ENCODE results near the gene LIN7A.

Gene LIN7A

DNA sequence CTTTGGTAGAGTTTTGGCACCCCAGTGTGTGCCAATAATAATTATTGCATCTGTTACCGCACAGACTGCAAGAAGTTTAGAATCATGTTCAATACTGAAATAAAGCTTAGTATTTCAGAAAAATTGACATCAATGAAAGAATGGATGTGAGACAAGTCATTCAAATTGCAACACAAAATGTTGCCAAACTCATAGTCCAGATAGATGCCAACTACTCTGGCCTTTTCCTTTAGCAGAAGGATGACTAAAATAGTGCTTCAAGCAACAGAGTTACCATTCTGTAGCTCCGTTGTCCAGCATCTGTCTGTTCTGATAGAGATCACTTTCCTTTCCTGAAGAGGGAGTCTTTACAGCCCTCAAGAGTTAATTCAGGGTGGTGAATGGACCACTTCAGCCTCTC lies 77.5 kb downstream of the LIN7A start:
- DNase-seq (ENCODE audit: low read depth) = no peak

DNA sequence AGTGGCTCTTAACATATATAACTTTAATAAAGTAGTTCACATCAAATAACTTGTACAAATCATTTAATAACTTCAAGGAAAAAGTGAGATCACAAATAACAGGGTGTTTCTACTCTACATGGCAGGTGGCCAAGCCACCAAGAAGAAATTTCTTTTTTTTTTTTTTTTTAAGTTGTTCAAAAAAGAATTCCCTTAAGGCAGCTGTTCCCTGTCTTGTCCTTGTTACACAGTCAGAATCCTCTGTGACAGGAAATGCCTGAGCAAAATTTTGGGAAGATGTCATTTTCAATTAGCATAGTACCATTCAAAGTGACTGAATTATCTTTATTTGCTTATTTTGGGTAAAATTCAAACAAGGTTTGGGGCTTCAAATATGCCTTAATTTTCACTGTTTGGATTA lies 79.4 kb downstream of the LIN7A start:
- no peak for DNase-seq (ENCODE audit: low read depth)

DNA sequence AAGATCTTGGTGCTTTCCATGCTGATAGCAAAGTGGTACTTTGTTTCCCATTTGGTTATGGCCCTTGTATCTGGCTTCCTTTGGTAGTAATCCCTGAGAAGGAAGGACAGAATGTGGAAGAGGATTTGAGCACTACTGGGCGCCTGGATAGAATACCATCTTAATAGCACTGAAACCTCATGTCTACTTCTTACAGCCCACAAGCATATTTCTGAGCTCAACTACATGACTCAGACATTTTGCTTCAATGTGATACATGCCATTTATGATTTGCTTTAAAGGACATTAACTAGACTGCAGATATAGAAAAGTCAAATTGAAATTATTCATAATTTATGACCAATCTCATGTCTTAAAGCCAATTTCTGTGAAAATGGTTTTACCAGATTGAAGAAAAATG lies 80.4 kb downstream of the LIN7A start:
- no peak for DNase-seq (ENCODE audit: low read depth)

DNA sequence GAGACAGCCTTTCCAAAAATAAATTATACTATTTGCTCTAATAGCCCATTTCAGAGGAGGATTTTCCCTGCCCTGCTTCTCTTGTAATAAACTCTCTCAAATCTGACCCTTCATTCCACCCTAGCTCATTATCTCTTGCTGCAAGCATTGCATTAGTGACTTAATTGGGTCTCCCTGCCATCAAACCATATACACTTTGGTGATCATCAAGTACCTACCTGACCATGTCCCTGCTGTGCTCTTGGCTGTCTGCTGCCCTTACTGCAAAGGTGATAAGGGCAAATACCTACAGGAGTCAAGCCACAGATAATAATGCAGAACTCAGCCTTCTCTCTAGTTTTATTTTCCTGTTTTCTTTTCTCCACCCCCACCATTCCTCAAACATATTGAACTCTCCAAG lies 88.4 kb downstream of the LIN7A start:
- DNase-seq (ENCODE audit: low read depth) = no peak

DNA sequence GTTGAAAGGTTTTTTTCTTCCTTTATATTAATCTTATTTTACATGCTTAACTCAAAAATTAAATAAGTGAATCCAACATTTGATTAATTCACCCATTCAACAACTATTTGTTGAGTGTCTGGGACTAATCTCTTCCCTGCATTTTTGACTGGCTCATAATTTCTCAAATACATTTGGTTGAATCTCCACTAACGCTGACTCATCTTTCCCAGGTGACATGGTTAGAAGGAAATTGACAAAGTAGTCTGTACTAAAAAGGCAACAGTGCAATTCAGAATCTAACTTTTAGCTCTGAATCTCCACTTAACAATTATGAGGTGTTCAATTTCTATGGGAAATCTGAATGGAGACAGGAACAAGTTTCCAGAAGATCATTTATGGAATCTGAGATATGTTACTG lies 88.9 kb downstream of the LIN7A start:
- DNase-seq (ENCODE audit: low read depth) = no peak

DNA sequence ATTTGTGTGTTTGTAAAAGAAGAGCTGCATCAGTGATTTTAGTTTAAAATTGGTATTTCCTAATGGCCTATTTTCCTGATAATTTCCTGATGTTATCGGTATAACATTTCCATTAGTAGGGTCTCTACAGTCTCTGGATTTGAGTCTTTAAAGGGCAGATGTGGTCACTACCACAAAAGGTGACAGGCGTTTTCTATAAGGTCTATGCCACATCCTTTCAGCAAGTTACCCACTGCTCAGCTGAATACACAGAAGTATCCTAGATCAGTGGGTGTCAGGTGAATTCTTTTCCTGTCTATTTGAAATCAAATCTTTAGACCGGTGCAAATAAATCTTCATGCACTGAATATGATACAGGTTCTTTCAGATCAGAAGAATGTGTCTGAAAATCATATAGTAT lies 90.2 kb downstream of the LIN7A start:
- DNase-seq (ENCODE audit: low read depth) = no peak

DNA sequence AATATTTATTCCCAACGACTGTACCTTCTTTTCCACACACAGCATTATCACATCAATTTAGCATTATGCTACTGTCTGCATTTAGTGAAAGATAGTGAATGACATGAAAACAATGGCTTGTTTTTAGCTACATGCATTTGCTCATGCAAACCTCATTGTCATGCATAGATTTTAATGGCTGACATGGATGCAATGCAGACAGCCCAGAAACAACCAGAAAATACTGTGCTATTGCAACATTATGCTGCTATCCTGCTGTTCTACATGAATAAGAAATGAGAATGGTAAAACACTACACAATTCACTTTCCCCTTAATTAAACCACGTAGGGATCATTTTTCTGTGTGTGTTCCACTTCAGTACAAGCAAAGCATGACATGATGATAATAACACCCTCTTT lies 90.8 kb downstream of the LIN7A start:
- DNase-seq (ENCODE audit: low read depth) = no peak

DNA sequence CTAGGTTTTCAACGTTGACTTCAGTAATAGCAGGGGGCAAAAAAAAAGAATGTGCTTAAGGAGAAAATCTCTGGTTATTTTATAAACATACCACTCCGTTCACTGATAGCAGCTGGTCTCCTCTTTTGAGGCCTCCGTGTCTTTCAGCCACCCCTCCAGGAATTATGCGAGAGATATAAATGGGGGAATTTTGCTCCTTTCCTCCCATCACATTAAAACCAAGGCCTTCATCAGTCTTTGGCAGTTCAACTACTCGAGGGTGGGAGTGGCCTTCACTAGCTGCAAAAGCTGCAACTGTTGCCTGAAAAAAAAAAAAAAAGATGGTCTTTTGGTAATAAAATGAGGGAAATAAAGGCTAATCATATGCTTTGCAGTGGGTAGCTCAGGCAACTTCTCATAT lies 92.1 kb downstream of the LIN7A start:
- no peak for DNase-seq (ENCODE audit: low read depth)

DNA sequence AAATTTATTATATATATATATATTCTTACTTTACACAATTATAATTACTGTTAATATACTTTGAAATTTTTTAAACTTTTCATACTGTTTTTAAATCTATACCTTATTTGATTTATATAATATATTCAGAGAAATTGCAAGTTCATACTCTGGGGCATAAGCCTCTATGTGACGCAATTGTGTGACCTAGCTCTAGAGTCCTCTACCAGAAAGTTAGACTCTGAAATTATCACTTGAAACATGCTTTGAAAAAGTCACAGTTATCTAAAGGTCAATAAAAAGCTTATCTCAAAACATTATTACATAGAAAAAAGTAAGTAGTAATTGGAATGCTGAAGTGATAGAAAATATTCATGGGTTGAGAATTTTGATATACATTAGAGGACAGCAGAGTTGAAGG lies 93.8 kb downstream of the LIN7A start:
- DNase-seq (ENCODE audit: low read depth) = no peak

DNA sequence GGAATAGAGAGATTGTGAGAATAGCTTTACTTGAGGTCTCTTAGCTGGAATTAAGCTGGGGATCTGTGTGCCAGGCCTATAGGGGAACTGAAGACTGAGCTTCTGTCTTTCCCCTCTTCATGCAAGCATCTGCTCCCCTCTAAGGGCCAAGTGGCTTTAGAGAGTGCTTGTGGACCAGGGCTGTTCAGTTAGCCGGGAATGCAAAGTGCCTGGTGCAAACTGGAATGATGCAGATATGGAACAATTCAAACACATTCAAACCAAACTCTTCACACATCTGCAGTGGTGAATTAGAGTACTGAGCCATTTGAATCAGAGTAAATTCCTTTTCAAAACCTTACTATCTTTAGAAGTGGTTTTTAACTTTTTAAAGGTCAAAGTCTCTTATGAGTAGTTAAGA lies 99.0 kb downstream of the LIN7A start:
- DNase-seq (ENCODE audit: low read depth) = no peak

DNA sequence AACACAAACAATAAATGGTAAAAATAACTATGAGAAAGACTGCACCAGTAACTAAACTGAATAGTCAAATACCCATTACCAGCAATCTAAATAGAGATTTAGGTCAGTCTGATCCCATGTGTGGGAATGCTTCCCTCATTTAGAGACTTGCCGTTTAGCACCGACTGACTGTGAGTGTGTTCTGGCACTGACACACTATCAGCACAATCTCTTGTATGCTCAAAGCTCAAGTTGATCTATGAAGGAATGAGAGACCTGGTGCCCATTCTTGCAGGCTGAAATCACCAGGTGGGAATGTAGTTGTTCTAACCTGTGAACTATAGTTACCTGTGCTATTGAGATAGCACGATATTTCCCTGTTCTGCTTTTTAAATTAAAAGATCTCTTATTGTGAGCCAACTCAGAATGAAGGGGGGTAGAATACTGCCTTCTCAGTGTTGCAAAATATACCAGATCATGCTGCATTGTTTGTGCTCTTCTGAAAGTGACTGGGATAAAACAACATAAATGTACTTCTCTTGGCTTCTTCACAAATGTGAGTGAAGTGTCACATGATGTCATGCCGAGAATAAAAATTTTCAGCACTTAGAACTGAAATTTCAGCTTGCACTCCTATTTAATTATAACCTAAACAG lies 99.6 kb downstream of the LIN7A start:
- DNase-seq (ENCODE audit: low read depth) = no peak

DNA sequence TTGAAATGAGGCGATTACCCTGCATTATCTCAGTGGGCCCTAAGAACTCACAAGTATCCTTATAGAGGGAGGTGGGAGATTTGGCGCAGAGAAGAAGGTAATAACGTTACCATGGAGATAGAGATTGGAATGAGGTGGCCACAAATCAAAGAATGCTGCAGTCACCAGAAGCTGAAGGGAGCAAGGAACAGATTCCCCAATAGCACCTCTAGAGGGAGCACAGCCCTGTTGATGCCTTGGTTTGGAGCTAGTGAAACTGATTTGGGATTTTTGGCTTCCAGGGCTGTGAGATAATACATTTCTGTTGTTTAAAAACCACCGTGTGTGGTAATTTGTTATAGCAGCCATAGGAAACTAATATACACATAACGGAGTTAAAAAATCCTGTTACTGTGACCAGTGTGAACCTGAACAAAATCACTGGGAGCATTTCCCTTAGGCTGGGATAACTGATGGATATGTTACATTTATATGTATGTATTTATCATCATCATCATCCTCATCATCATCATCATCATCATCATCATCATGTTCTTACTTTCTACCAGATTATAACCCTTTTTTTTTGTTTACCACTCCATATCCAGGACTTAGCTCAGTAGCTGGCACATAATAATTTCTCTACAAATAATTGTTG lies 100.3 kb downstream of the LIN7A start:
- peak; percentile 28 for DNase-seq (ENCODE audit: low read depth)

DNA sequence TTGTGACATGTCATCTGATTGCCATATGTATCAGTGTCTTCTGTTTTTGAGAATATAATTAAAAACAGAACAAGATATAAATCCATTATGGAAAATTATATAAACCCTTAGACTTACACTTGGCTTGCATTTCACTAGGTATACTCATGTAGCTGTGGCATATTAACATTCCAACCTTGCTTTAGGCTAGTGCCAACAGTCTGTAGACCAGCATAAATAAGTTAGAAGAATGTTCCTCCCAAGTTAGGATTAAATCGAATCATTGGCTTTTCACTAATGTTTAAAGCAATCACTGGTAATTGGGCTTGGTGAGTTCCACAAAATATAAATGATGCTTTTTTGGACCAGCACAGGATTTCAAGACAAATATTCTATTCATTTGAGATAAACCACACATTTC lies 103.0 kb downstream of the LIN7A start:
- DNase-seq (ENCODE audit: low read depth) = no peak

DNA sequence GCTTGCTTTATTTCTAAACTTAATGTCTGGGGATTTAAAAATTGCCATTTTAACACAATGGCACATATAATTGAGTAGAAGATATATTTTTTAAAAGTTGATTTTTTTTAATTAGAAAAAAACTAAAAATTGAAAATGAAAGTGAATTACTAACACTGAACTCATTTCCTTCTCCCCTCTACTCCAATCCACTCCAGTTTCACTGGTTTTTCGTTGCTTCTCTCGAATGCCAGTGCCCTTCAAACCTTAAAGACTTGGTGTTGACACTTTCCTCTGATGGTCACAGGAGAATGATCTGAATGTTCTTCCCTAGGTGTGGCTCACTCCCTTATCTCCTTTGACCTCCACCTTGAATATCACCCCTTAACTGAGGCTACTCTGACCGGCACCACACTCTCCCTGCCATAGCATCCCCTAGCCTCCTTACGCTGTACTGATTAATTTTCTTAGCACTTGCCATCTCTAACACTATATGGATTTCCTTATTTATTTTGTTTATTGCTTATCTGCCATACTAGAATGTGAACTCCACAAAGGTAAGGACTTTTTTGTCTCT lies 107.1 kb downstream of the LIN7A start:
- no peak for DNase-seq (ENCODE audit: low read depth)

DNA sequence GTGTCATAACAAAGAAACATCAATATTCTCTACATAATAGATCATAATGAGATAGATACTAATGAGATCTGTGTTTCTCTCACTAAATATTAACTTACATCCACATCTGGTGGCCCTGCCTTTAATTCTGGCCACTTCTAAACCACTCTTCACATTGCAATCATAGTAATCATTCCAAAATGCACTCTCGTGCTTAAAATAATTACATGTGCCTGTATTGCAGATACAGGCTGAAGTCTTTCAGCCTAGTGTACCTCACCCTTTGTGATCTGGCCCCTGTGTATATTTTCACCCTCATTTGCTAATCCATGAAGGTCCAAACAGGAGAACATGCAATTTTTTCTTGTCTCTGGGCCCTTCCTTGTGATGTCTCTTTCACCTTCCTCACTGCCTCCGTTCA lies 108.0 kb downstream of the LIN7A start:
- DNase-seq (ENCODE audit: low read depth) = no peak

DNA sequence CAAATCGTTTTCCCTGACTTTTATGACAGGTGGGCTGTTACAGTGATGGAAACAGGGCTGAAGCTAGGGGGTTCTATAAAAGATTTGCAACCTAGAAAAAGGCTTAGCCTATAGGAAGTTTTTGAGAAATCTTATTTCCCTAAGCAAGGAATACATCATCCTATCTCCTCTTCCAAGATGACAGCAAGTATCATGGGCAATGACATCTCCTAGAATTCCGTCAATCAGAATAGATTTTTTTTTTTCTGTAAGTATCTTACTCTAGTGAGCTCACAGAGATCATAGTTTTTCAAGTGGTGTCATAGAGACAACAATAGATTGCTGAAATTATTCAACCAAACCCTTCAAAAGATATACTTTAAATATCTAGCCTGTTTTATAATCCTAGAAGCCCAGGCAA lies 112.2 kb downstream of the LIN7A start:
- no peak for DNase-seq (ENCODE audit: low read depth)

DNA sequence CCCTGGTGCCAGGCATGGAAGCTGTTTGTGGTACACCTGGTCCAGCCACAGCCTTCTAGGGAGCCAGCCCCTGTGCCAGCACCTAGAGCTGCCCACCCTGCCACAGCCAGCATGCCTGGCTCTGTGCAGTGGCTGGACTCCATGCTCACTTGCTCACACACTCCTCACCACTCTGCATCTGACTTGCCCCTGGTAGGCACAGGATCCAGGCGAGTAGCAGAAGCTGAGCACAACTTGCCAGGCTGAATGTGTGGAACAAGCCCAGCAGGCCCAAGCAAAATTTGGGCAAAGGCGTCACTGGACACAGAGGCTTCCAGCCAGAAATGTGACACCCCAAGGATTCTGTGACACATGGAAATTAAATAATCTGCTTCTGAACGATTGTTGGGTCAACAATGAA lies 114.3 kb downstream of the LIN7A start:
- no peak for DNase-seq (ENCODE audit: low read depth)

DNA sequence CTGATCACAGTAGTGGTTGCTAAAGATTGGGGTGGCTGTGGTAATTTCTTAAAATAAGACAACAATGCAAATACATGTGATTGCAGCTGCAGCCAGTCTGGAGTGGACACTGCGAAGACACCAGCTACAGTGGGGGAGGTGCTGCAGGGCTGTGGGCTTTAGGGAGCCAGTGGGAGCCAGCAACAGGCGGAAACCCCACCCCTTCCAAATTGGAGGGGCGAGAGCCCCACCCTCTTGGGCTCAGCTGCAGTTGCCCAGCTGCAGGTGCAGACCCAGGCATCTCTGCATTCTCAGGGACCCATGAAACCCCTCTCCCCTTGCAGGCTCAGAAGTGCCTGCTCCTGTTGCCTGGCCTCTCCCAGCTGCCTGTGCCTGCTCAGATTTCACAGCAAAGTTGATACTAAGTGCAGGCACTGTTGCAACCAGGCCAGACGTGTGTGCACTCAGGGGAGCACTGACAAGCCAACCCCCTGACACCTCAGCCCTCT lies 116.2 kb downstream of the LIN7A start:
- DNase-seq (ENCODE audit: low read depth) = no peak

DNA sequence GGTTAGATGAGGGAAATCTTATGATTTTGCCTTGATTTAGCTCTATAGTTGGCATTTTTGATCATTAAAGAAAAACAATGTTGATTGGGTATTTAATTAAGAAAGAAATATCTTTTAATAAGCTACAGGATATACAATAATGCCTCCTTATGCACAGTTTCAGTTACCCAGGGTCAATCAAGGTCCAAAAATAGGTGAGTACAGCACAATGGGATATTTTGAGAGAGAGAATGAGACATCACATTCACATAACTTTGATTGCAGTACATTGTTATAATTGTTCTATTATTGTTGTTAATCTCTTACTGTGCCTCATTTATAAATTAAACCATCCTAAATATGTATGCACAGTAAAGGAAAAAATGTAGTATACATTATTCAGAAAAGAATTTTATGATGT lies 118.9 kb downstream of the LIN7A start:
- no peak for DNase-seq (ENCODE audit: low read depth)

DNA sequence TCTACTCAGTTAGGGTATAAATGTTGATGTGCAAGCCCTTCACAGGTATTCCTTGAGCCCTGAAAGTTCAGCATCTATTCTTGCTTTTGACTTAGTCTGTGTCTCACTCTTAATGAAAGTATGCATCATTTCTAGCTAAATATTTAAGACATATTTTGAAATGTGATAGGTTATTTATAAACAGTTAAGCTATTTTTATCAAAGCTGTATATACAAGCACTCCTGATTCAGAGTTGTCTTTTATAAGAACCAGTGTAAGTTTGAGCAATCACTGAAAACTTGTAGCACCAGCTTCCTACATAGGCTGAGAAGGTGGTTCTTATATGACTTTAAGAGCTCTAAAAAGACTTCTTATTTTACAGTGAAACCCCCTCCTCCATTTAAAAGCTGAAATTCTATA lies 122.4 kb downstream of the LIN7A start:
- DNase-seq (ENCODE audit: low read depth) = no peak

DNA sequence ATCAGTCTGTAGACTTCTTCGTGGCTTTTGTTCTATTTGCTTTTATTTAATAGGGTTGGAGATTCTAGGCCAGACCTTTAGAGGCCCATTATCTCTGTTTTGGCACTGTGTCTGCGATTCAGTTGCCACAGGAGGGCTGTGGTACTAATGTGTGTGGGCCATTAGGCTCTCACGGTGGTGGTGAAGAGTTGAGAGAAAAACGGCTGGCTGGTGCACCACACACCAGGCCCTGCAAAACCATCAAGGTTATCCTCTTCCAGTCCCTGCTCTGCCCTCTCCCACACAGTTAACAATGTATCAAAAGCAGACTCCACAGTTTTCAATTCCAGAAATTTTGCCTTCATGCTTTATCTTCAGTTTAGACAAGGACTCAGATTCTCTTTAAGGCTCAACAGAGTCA lies 123.3 kb downstream of the LIN7A start:
- no peak for DNase-seq (ENCODE audit: low read depth)

DNA sequence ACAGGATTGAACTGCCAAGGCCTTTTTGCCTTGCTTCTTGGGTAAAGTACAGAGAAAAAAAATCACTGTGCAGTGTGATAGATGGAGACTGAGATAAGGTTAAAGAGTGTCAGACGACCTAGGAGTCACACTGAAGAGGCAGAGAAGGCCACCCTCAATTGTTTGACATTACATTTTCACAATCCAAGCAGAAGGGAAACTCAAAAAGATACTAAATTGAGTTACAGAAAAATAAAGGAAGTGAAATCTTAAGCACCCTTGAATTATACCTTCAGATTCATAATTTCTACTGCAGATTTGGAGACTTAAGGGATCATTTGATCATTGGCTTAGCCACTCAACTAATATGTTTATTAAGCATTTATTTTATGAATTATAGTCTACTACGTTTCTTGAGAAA lies 123.9 kb downstream of the LIN7A start:
- no peak for DNase-seq (ENCODE audit: low read depth)

DNA sequence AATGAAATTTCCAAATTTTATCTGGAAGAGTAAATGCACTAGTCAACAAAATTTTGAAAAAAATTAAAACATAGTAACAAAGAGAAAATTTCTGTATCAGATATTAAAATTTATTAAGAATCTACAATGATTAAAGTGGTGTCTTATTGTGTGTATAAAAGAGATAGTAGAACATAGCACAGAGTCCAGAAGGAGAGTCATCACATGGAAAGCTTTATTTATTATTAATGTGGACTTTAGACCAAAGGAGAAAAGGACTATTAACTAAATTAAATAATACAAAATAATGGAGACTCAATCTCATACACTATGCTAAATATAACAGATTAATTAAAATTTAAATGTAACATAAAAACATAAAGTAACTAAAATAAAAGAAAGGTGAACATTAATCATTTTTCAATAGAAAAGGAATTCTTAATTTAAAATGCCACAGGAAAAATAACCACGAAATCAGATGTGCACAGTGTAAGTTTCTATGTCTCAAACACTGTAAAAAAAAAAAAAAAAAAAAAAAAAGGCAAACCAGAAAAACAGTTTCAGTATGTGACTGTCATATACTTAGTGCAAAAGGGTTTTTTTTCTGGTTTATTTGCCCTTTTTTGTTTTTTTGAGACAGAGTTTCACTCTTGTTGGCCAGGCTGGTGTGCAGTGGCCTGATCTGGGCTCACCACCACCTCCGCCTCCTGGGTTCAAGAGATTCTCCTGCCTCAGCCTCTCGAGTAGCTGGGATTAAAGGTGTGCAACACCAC lies 125.6 kb downstream of the LIN7A start:
- no peak for DNase-seq (ENCODE audit: low read depth)

Measured in HS-5 (cell line).